Lower leg skin (tissue), 4 donors: ENCODE measurements around the gene NKAIN2. TPM values are rescaled to one million over a fixed set of nuclear protein-coding genes. Genes with fewer than 3 reads are reported as not detected.

Experiments used
- DNase-seq, 2 donors: peaks; one replicate each; pipeline ENCODE4 v3.0.0-alpha.2; 2019; ENCODE audit warnings: low spot score in 2 of 2
- H3K4me3 ChIP-seq: fragments of 200-600 bp; sonication (generic); 2 replicates; pipeline ENCODE4 v1.5.1; 2017; ENCODE audit warnings: mild to moderate bottlenecking, low read depth; ENCODE audit not compliant: poor library complexity, severe bottlenecking
- POLR2A ChIP-seq, 2 donors: fragments of 450-650 bp; IDR thresholded peaks; one replicate each; pipeline ENCODE4 v1.6.1; 2016 to 2017; ENCODE audit warnings: antibody characterized with exemption in 2 of 2, mild to moderate bottlenecking in 1 of 2, moderate library complexity in 1 of 2
- WGBS, 2 donors: methylation state at CpG; one replicate each; pipeline ENCODE4 v1.1.5; 2018; 5-methylcytosine and 5-hydroxymethylcytosine counted together
- intact Hi-C: fragments of 100-400 bp; cut with DNase I; formaldehyde crosslinking; loops from one replicate; pipeline ENCODE4 v1.15.0; 2023; ENCODE audit warnings: low total_unique reads
- total RNA-seq, 4 donors: library from RNA; depleted of rRNA; stranded (reverse); fragments of >200 nt; gene quantifications; one replicate each; pipeline ENCODE4 v1.1.0, GENCODE V29; 2016
- TF ChIP-seq, protein P1 (sequence below), 3 donors: fragments of 450-650 bp; IDR thresholded peaks; one replicate each; pipeline ENCODE4 v1.5.1; 2016; ENCODE audit warnings: antibody characterized with exemption in 3 of 3, mild to moderate bottlenecking in 3 of 3, moderate library complexity in 2 of 3

The NKAIN2 gene
- total RNA-seq, 4 donors from 2014 or later: 0.37 TPM; not detected in 3

DNA sequence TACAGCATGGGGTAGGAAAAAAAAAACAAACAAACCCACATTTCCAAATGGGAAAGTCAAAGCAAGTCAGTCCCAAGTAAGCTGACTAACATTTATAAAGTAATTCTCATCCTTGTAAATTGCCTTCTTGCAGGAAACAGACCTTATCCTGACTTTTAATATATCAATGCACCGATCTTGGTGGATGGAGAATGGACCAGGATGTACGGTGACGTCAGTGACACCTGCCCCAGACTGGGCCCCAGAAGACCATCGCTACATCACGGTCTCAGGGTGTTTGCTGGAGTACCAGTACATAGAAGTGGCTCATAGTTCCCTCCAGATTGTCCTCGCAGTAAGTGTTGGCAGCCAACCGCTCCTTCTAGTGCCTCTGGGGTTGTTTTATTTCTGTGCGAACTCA, 854.4 kb downstream of the NKAIN2 start:
- no peak for DNase-seq
- no peak overlapping the region for H3K4me3 ChIP-seq
- TF ChIP-seq, protein P1, sequence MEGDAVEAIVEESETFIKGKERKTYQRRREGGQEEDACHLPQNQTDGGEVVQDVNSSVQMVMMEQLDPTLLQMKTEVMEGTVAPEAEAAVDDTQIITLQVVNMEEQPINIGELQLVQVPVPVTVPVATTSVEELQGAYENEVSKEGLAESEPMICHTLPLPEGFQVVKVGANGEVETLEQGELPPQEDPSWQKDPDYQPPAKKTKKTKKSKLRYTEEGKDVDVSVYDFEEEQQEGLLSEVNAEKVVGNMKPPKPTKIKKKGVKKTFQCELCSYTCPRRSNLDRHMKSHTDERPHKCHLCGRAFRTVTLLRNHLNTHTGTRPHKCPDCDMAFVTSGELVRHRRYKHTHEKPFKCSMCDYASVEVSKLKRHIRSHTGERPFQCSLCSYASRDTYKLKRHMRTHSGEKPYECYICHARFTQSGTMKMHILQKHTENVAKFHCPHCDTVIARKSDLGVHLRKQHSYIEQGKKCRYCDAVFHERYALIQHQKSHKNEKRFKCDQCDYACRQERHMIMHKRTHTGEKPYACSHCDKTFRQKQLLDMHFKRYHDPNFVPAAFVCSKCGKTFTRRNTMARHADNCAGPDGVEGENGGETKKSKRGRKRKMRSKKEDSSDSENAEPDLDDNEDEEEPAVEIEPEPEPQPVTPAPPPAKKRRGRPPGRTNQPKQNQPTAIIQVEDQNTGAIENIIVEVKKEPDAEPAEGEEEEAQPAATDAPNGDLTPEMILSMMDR (IDR thresholded peaks at IDR 0.05): no peak
- no peak for TF ChIP-seq POLR2A (IDR thresholded peaks at IDR 0.05)
- 83% methylated on average over 8 of the region's 8 CpGs for WGBS, 2 donors
- intact Hi-C loops: no loop called here

DNA sequence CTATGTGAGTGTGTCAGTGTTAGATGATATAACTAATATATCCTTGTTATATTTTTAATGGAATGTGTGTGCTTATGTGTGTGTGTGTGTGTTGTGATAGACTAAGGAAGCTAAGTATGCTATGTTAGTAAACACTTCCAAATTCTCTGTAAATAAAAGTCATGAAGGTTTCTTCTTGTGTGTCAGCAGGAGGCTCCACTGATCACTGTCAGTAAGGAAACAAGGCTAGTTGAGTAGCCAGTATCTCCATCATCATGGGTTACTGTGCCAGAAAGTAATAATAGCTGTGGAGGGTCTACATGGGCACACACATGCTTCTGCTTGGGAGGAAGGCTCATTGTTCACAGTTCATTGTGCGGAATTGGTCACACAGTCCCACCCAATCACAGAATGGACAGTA, 855.8 kb downstream of the NKAIN2 start:
- no peak overlapping the region for H3K4me3 ChIP-seq
- no peak for TF ChIP-seq POLR2A (IDR thresholded peaks at IDR 0.05)
- TF ChIP-seq, protein P1 (IDR thresholded peaks at IDR 0.05): no peak
- WGBS, 2 donors: 85 to 93% methylated on average over 1 of the region's 1 CpG
- DNase-seq: no peak
- intact Hi-C loops: no loop called here

DNA sequence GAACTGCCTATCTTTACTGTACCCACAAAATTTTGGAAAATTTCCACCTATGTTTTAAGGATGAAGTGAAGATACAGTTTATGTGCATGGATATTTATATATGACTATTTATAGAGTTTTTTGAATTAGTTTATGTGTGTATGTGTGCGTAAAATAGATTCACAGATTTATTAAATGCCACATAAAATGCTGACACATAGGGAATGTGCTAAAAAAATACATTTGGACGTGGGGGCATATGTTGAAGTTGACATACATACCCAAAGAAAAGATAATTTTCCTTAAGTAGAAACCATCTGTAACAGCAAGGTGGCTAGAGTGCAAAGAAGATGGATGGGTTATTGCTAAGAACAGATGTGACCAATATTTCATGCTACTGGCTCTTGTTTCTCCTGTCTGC, 856.5 kb downstream of the NKAIN2 start:
- 53 to 57% methylated on average over 2 of the region's 2 CpGs for WGBS, 2 donors

DNA sequence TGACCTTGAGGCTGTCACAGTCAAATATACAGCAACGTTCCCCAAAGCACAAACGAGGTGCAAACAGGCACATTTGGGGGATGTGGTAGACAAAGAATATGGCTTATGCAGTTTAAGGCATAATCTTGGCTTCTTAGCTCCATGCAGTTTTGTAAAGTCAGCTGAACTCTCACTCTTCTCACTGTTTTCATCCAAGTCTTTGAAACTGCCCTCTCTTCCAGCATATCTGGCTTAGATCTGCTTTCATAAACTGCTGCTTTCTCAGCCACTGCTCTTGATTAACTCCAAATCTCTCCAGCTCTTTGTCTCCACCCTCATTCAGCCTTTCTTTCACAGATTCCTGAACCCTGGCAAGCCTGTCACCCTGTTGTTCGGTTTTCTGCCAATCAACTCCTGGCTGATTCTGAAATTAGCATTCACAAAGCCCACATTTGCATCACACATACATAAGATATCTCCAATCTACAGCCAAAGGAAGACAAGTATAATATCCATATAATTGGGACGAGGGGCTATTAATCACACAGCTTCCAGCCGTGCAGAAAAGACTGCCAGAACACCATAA, 857.5 kb downstream of the NKAIN2 start:
- 24 to 26% methylated on average over 5 of the region's 5 CpGs for WGBS, 2 donors
- H3K4me3 ChIP-seq: no peak overlapping the region
- TF ChIP-seq POLR2A (IDR thresholded peaks at IDR 0.05): no peak
- TF ChIP-seq, protein P1 (IDR thresholded peaks at IDR 0.05): no peak
- intact Hi-C loops: no loop called here
- no peak for DNase-seq

More for the DNA sequence above, 856.5 kb downstream of the NKAIN2 start:
- intact Hi-C loops: no loop called here
- DNase-seq: no peak
- no peak for TF ChIP-seq POLR2A (IDR thresholded peaks at IDR 0.05)
- TF ChIP-seq, protein P1 (IDR thresholded peaks at IDR 0.05): no peak
- no peak overlapping the region for H3K4me3 ChIP-seq

DNA sequence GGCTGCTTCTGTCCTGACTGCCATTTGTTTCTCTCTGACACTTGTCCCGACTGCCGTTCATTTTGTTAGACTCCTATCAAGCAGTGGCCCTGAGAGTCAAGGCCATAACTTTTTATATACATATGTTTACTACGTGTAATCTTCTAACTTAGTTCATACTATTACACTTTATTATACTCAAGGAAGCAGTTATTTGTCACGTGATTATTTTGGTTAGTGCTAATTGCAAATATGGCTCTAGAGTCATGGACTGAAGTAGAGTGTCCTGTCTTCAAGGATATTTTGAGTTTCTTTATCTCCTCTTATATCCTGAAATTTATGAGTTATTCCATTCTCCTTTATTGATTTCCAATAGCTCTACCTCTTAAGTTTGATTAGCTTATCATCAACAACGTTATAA, 864.4 kb downstream of the NKAIN2 start:
- H3K4me3 ChIP-seq: no peak overlapping the region
- intact Hi-C loops: no loop called here
- 81 to 85% methylated on average over 5 of the region's 5 CpGs for WGBS, 2 donors
- no peak for TF ChIP-seq POLR2A (IDR thresholded peaks at IDR 0.05)
- TF ChIP-seq, protein P1 (IDR thresholded peaks at IDR 0.05): no peak
- DNase-seq: no peak
